HEK293 (cell line): ENCODE results near the gene SEPTIN5.

ENCODE experiments used
- CTCF ChIA-PET: fragments of 350-600 bp; formaldehyde crosslinking; extraction: SDS; loops from one replicate; lab custom pipeline; 2021; ENCODE audit warnings: antibody characterized with exemption; lab: Yijun Ruan, JAX
- POLR2A ChIA-PET: fragments of 300-600 bp; formaldehyde crosslinking; extraction: SDS; loops from one replicate; lab custom pipeline; 2020; ENCODE audit warnings: antibody characterized with exemption, inconsistent platforms; lab: Yijun Ruan, JAX
- H3K27ac ChIP-seq: fragments of 200-500 bp; sonication (Bioruptor generic); 2 replicates; pipeline ENCODE4 v1.5.1; 2014; ENCODE audit warnings: low read depth, low read length, control low read depth, inconsistent platforms; ENCODE audit errors: extremely low read depth
- H3K36me3 ChIP-seq, 2 experiments: fragments of 200-500 bp in 1 of 2; sonication (Bioruptor generic) in 1 of 2; 1 replicate in 1 of 2; 2 replicates in 1 of 2; pipeline ENCODE4 v1.5.1; 2014 to 2017; ENCODE audit warnings: inconsistent platforms in 2 of 2, low read length in 2 of 2; ENCODE audit not compliant: control insufficient read depth in 2 of 2, insufficient read depth in 1 of 2
- H3K4me1 ChIP-seq: fragments of 200-500 bp; sonication (Bioruptor generic); 2 replicates; pipeline ENCODE4 v1.5.1; 2014; ENCODE audit warnings: mild to moderate bottlenecking, low read length, inconsistent platforms; ENCODE audit not compliant: control insufficient read depth, insufficient read depth
- H3K4me3 ChIP-seq: 2 replicates; pipeline ENCODE4 v1.5.1; 2011; ENCODE audit warnings: low read depth, mild to moderate bottlenecking, control low read depth, low read length, moderate library complexity
- H3K9me3 ChIP-seq: fragments of 200-500 bp; sonication (Bioruptor generic); 2 replicates; pipeline ENCODE4 v1.5.1; 2014; ENCODE audit warnings: low read depth, low read length, inconsistent platforms; ENCODE audit not compliant: control insufficient read depth, insufficient read depth
- GFI1B ChIP-seq: fragments of 450-650 bp; formaldehyde crosslinking; IDR thresholded peaks from 2 replicates; pipeline ENCODE4 v1.5.1; 2016; ENCODE audit warnings: missing biosample characterization, missing genetic modification characterization
- GLIS2 ChIP-seq: fragments of 450-650 bp; formaldehyde crosslinking; IDR thresholded peaks from 2 replicates; pipeline ENCODE4 v1.5.1; 2016; ENCODE audit warnings: missing biosample characterization, missing genetic modification characterization
- HOXD13 ChIP-seq: sonication (generic); formaldehyde crosslinking; IDR thresholded peaks from 2 replicates; pipeline ENCODE4 v1.8.0; 2022; ENCODE audit warnings: missing genetic modification reagents, borderline replicate concordance
- KLF1 ChIP-seq: fragments of 450-650 bp; formaldehyde crosslinking; IDR thresholded peaks from 2 replicates; pipeline ENCODE4 v1.5.1; 2016; ENCODE audit warnings: missing biosample characterization, missing genetic modification characterization
- KLF8 ChIP-seq: fragments of 450-650 bp; formaldehyde crosslinking; IDR thresholded peaks from 2 replicates; pipeline ENCODE4 v1.5.1; 2016; ENCODE audit warnings: missing biosample characterization, missing genetic modification characterization
- MZF1 ChIP-seq: fragments of 450-650 bp; formaldehyde crosslinking; IDR thresholded peaks from 2 replicates; pipeline ENCODE4 v1.5.1; 2017; ENCODE audit warnings: missing biosample characterization, missing genetic modification characterization, borderline replicate concordance
- YY2 ChIP-seq: fragments of 450-650 bp; formaldehyde crosslinking; IDR thresholded peaks from 2 replicates; pipeline ENCODE4 v1.5.1; 2016; ENCODE audit warnings: missing biosample characterization, missing genetic modification characterization
- ZBTB21 ChIP-seq: fragments of 450-650 bp; formaldehyde crosslinking; IDR thresholded peaks from 2 replicates; pipeline ENCODE4 v1.5.1; 2017; ENCODE audit warnings: missing biosample characterization, missing genetic modification characterization
- ZNF133 ChIP-seq: fragments of 450-650 bp; formaldehyde crosslinking; IDR thresholded peaks from 2 replicates; pipeline ENCODE4 v1.5.1; 2016; ENCODE audit warnings: missing biosample characterization, missing genetic modification characterization
- ZNF174 ChIP-seq: fragments of 450-650 bp; formaldehyde crosslinking; IDR thresholded peaks from 2 replicates; pipeline ENCODE4 v1.5.0; 2017; ENCODE audit warnings: missing biosample characterization, mild to moderate bottlenecking, missing genetic modification characterization
- ZNF184 ChIP-seq: fragments of 450-650 bp; IDR thresholded peaks from 2 replicates; pipeline ENCODE4 v1.5.1; 2018; ENCODE audit warnings: missing biosample characterization, mild to moderate bottlenecking, missing genetic modification characterization
- ZNF366 ChIP-seq: fragments of 450-650 bp; formaldehyde crosslinking; conservative IDR thresholded peaks from 2 replicates; pipeline ENCODE4 v1.5.1; 2016; ENCODE audit warnings: missing biosample characterization, missing genetic modification characterization
- ZNF426 ChIP-seq: fragments of 450-650 bp; formaldehyde crosslinking; IDR thresholded peaks from 2 replicates; pipeline ENCODE4 v1.5.1; 2017; ENCODE audit warnings: missing biosample characterization, missing genetic modification characterization, mild to moderate bottlenecking, inconsistent platforms, moderate library complexity
- ZNF433 ChIP-seq: fragments of 450-650 bp; formaldehyde crosslinking; IDR thresholded peaks from 2 replicates; pipeline ENCODE4 v1.5.1; 2016; ENCODE audit warnings: missing biosample characterization, missing genetic modification characterization, low read depth
- ZNF514 ChIP-seq: fragments of 450-650 bp; formaldehyde crosslinking; IDR thresholded peaks from 2 replicates; pipeline ENCODE4 v1.5.1; 2016; ENCODE audit warnings: missing biosample characterization, missing genetic modification characterization
- ZNF558 ChIP-seq: fragments of 450-650 bp; formaldehyde crosslinking; IDR thresholded peaks from 2 replicates; pipeline ENCODE4 v1.5.1; 2016; ENCODE audit warnings: missing biosample characterization, missing genetic modification characterization
- ZNF560 ChIP-seq: fragments of 450-650 bp; formaldehyde crosslinking; IDR thresholded peaks from 2 replicates; pipeline ENCODE4 v1.5.1; 2017; ENCODE audit warnings: missing biosample characterization, missing genetic modification characterization, borderline replicate concordance
- ZNF629 ChIP-seq: fragments of 450-650 bp; formaldehyde crosslinking; IDR thresholded peaks from 2 replicates; pipeline ENCODE4 v1.5.1; 2017; ENCODE audit warnings: missing biosample characterization, missing genetic modification characterization
- ZNF707 ChIP-seq: fragments of 450-650 bp; formaldehyde crosslinking; IDR thresholded peaks from 2 replicates; pipeline ENCODE4 v1.5.1; 2016; ENCODE audit warnings: missing biosample characterization, missing genetic modification characterization
- ZNF777 ChIP-seq: fragments of 450-650 bp; formaldehyde crosslinking; IDR thresholded peaks from 2 replicates; pipeline ENCODE4 v1.5.1; 2017; ENCODE audit warnings: missing biosample characterization, missing genetic modification characterization, borderline replicate concordance
- ZNF792 ChIP-seq: fragments of 450-650 bp; formaldehyde crosslinking; IDR thresholded peaks from 2 replicates; pipeline ENCODE4 v1.5.1; 2016; ENCODE audit warnings: missing biosample characterization, missing genetic modification characterization
- ZNF837 ChIP-seq: fragments of 450-650 bp; formaldehyde crosslinking; IDR thresholded peaks from 2 replicates; pipeline ENCODE4 v1.5.1; 2016; ENCODE audit warnings: missing biosample characterization, missing genetic modification characterization
- ZXDB ChIP-seq: fragments of 450-650 bp; formaldehyde crosslinking; IDR thresholded peaks from 2 replicates; pipeline ENCODE4 v1.5.1; 2016; ENCODE audit warnings: missing biosample characterization, missing genetic modification characterization
- TF ChIP-seq, protein P1 (sequence below): fragments of 450-650 bp; formaldehyde crosslinking; IDR thresholded peaks from 2 replicates; pipeline ENCODE4 v1.5.1; 2016; ENCODE audit warnings: missing biosample characterization, missing genetic modification characterization
- TF ChIP-seq, protein P2 (sequence below): fragments of 450-650 bp; formaldehyde crosslinking; IDR thresholded peaks from 2 replicates; pipeline ENCODE4 v1.5.1; 2016; ENCODE audit warnings: missing biosample characterization, missing genetic modification characterization
- TF ChIP-seq, protein P3 (sequence below): fragments of 450-650 bp; formaldehyde crosslinking; IDR thresholded peaks from 2 replicates; pipeline ENCODE4 v1.5.1; 2017; ENCODE audit warnings: missing biosample characterization, missing genetic modification characterization
- TF ChIP-seq, protein P4 (sequence below): fragments of 450-650 bp; formaldehyde crosslinking; IDR thresholded peaks from 2 replicates; pipeline ENCODE4 v1.5.1; 2016; ENCODE audit warnings: missing biosample characterization, missing genetic modification characterization, borderline replicate concordance

The SEPTIN5 gene

DNA sequence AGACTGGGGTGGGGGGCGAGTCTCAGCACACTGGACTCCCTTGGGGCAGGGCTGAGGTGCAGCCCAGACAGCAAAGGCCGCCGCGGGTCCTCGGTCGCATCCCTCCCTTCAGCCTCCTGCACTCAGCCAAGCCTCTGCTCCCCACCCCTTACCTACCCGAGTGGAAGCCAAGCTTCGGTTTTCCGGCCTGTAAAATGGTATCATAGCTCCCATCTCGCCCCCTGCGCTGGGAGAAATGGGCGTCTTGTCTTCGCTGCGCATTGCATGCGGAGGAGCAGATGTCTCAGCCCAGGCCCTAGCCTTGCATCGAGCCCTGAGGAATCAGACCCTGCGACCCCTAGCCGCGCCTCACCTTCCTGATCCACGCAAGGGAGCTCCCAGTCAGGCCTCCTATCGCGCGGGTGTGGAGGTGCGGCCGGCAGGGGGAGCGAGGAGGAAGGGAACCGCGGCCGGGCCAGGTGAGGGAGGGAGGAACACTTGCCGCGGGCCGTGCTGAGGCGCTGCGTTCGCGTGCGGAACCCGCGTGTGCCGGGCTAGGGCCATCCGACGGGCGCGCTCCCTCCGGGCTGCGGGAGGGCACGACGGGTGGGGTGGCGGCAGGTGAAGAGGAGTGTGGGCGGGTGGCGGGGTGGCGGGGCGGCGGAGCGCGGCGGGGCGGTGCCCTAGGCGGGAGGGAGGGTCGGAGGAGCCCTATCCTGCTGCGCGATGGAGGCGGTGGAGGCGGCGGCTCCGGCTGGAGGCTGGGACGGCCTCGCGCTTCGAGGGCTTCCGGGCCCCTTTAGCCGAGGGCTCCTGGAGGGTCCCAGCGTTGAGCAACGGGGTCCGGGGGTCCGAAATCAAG lies 42.2 kb downstream of the SEPTIN5 start:
- ChIA-PET POLR2A (interaction anchor here (1.0 to 1.2 kb wide), 6 partner anchors 14 to 100 kb away, joined by 3 to 7 read pairs (median 3); partner anchors contain the start of genes GNB1L, GP1BB and RTL10), CTCF (interaction anchor here (0.5 to 5.3 kb wide), 13 partner anchors 11 to 207 kb away, joined by 3 to 42 read pairs (median 4); no protein-coding TSS in a partner anchor)
- H3K9me3 ChIP-seq = no peaks in the 10 kb centered on the region
- H3K4me1 ChIP-seq = no peaks in the 10 kb centered on the region
- H3K4me3 ChIP-seq = peak overlapping the region; percentile 23
- H3K27ac ChIP-seq = no peak overlapping the region; the same call in 1 of the 2 replicates
- no peaks in the 10 kb centered on the region for H3K36me3 ChIP-seq
- TF ChIP-seq ZNF184 (tag by site-specific recombination) (no peak), KLF8 (tag by site-specific recombination) (no peak), HOXD13 (no peak), ZNF777 (tag by site-specific recombination) (peak; percentile 46; the same call in 1 of the 2 replicates), ZNF629 (no peak), ZBTB21 (tag by site-specific recombination) (no peak), ZNF514 (tag by site-specific recombination) (no peak), ZNF792 (no peak), ZNF174 (tag by site-specific recombination) (no peak), ZNF433 (tag by site-specific recombination) (no peak), ZNF560 (no peak), ZNF366 (peak; percentile 81), ZNF707 (tag by site-specific recombination) (no peak), ZNF426 (tag by site-specific recombination) (no peak), GLIS2 (tag by site-specific recombination) (peak; percentile 85), KLF1 (tag by site-specific recombination) (peak; percentile 66), GFI1B (tag by site-specific recombination) (no peak), ZNF133 (tag by site-specific recombination) (no peak), ZXDB (no peak), ZNF558 (tag by site-specific recombination) (no peak), YY2 (no peak), ZNF837 (no peak), MZF1 (no peak)
- TF ChIP-seq, protein P1, sequence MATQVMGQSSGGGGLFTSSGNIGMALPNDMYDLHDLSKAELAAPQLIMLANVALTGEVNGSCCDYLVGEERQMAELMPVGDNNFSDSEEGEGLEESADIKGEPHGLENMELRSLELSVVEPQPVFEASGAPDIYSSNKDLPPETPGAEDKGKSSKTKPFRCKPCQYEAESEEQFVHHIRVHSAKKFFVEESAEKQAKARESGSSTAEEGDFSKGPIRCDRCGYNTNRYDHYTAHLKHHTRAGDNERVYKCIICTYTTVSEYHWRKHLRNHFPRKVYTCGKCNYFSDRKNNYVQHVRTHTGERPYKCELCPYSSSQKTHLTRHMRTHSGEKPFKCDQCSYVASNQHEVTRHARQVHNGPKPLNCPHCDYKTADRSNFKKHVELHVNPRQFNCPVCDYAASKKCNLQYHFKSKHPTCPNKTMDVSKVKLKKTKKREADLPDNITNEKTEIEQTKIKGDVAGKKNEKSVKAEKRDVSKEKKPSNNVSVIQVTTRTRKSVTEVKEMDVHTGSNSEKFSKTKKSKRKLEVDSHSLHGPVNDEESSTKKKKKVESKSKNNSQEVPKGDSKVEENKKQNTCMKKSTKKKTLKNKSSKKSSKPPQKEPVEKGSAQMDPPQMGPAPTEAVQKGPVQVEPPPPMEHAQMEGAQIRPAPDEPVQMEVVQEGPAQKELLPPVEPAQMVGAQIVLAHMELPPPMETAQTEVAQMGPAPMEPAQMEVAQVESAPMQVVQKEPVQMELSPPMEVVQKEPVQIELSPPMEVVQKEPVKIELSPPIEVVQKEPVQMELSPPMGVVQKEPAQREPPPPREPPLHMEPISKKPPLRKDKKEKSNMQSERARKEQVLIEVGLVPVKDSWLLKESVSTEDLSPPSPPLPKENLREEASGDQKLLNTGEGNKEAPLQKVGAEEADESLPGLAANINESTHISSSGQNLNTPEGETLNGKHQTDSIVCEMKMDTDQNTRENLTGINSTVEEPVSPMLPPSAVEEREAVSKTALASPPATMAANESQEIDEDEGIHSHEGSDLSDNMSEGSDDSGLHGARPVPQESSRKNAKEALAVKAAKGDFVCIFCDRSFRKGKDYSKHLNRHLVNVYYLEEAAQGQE = no peak
- TF ChIP-seq, protein P2, sequence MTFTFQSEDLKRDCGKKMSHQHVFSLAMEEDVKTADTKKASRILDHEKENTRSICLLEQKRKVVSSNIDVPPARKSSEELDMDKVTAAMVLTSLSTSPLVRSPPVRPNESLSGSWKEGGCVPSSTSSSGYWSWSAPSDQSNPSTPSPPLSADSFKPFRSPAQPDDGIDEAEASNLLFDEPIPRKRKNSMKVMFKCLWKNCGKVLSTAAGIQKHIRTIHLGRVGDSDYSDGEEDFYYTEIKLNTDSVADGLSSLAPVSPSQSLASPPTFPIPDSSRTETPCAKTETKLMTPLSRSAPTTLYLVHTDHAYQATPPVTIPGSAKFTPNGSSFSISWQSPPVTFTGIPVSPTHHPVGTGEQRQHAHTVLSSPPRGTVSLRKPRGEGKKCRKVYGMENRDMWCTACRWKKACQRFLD (tag by site-specific recombination) = no peak
- TF ChIP-seq, protein P3, sequence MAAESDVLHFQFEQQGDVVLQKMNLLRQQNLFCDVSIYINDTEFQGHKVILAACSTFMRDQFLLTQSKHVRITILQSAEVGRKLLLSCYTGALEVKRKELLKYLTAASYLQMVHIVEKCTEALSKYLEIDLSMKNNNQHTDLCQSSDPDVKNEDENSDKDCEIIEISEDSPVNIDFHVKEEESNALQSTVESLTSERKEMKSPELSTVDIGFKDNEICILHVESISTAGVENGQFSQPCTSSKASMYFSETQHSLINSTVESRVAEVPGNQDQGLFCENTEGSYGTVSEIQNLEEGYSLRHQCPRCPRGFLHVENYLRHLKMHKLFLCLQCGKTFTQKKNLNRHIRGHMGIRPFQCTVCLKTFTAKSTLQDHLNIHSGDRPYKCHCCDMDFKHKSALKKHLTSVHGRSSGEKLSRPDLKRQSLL (tag by site-specific recombination) = peak; percentile 45; the same call in 1 of the 2 replicates
- TF ChIP-seq, protein P4, sequence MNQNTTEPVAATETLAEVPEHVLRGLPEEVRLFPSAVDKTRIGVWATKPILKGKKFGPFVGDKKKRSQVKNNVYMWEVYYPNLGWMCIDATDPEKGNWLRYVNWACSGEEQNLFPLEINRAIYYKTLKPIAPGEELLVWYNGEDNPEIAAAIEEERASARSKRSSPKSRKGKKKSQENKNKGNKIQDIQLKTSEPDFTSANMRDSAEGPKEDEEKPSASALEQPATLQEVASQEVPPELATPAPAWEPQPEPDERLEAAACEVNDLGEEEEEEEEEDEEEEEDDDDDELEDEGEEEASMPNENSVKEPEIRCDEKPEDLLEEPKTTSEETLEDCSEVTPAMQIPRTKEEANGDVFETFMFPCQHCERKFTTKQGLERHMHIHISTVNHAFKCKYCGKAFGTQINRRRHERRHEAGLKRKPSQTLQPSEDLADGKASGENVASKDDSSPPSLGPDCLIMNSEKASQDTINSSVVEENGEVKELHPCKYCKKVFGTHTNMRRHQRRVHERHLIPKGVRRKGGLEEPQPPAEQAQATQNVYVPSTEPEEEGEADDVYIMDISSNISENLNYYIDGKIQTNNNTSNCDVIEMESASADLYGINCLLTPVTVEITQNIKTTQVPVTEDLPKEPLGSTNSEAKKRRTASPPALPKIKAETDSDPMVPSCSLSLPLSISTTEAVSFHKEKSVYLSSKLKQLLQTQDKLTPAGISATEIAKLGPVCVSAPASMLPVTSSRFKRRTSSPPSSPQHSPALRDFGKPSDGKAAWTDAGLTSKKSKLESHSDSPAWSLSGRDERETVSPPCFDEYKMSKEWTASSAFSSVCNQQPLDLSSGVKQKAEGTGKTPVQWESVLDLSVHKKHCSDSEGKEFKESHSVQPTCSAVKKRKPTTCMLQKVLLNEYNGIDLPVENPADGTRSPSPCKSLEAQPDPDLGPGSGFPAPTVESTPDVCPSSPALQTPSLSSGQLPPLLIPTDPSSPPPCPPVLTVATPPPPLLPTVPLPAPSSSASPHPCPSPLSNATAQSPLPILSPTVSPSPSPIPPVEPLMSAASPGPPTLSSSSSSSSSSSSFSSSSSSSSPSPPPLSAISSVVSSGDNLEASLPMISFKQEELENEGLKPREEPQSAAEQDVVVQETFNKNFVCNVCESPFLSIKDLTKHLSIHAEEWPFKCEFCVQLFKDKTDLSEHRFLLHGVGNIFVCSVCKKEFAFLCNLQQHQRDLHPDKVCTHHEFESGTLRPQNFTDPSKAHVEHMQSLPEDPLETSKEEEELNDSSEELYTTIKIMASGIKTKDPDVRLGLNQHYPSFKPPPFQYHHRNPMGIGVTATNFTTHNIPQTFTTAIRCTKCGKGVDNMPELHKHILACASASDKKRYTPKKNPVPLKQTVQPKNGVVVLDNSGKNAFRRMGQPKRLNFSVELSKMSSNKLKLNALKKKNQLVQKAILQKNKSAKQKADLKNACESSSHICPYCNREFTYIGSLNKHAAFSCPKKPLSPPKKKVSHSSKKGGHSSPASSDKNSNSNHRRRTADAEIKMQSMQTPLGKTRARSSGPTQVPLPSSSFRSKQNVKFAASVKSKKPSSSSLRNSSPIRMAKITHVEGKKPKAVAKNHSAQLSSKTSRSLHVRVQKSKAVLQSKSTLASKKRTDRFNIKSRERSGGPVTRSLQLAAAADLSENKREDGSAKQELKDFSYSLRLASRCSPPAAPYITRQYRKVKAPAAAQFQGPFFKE = no peak
